Right lobe of liver (tissue), 6 donors: ENCODE results near the gene ASPHD2. TPM values are rescaled to one million over a fixed set of nuclear protein-coding genes. Genes with fewer than 3 reads are reported as not detected.
A peak's percentile ranks its signal among the peaks of the same experiment; 100 is the strongest.

ENCODE experiments used
- ATAC-seq, 4 donors: fragments of 200-7000 bp; cut with Tn5 transposase; one replicate each; pipeline ENCODE4 v1.9.1; 2020; ENCODE audit warnings: mild to moderate bottlenecking in 4 of 4, moderate library complexity in 4 of 4
- DNase-seq, 3 donors: peaks; one replicate each; pipeline ENCODE4 v3.0.0-alpha.2; 2020
- H3K27ac ChIP-seq, 3 donors: fragments of 200-600 bp; one replicate each; pipeline ENCODE4 v1.8.0; 2022
- H3K27me3 ChIP-seq, 2 donors: fragments of 200-600 bp; one replicate each; pipeline ENCODE4 v1.8.0; 2022
- H3K36me3 ChIP-seq, 4 donors: fragments of 200-600 bp; sonication (generic) in 1 of 4; one replicate each; pipeline versions ENCODE4 v1.5.1 to v1.8.0; 2017 to 2022; ENCODE audit warnings: control low read depth in 1 of 4
- H3K4me1 ChIP-seq, 4 donors: fragments of 200-600 bp; sonication (generic) in 1 of 4; one replicate each; pipeline versions ENCODE4 v1.5.1 to v1.8.0; 2017 to 2022; ENCODE audit warnings: control low read depth in 1 of 4
- H3K4me3 ChIP-seq, 3 donors: fragments of 200-600 bp; one replicate each; pipeline ENCODE4 v1.8.0; 2022
- H3K9me3 ChIP-seq, 4 donors: fragments of 200-600 bp; sonication (generic) in 1 of 4; one replicate each; pipeline versions ENCODE4 v1.5.1 to v1.8.0; 2017 to 2022; ENCODE audit warnings: control low read depth in 1 of 4
- POLR2A ChIP-seq: fragments of 450-650 bp; IDR thresholded peaks from one replicate; pipeline ENCODE4 v1.6.1; 2017; ENCODE audit warnings: antibody characterized with exemption, mild to moderate bottlenecking
- WGBS: methylation state at CpG from one replicate; pipeline ENCODE4 v1.1.6; 2018; ENCODE audit warnings: low coverage, low lambda C conversion rate; ENCODE audit not compliant: insufficient coverage; ENCODE audit errors: missing lambda C conversion rate; 5-methylcytosine and 5-hydroxymethylcytosine counted together
- intact Hi-C, 2 donors: fragments of 100-400 bp; cut with DNase I; formaldehyde crosslinking; loops; one replicate each; pipeline versions ENCODE4 v1.11.2 to v1.14.1; 2022
- total RNA-seq, 6 experiments: library from RNA; depleted of rRNA in 2 of 6; stranded (reverse); fragments of >200 nt in 2 of 6; fragmentation: NEBNext Ultra II Directional in 3 of 6; extraction: Animal tissue kit (Norgen Biotek cat#: 25700) in 3 of 6; gene quantifications; one replicate each; pipeline versions ENCODE4 v1.1.0 to v1.2.4, GENCODE V29; 2016 to 2023
- TF ChIP-seq, protein P1 (sequence below), 4 donors: fragments of 200-600 bp in 3 of 4; fragments of 450-650 bp in 1 of 4; IDR thresholded peaks; one replicate each; pipeline versions ENCODE4 v1.5.1 to v1.8.0; 2016 to 2022; ENCODE audit warnings: antibody characterized with exemption in 4 of 4, mild to moderate bottlenecking in 2 of 4
- donor health status: DM: no; HTN: yes; CAD: no.
- donor health status: DM: no; HTN: no; CAD: no.
- donor health status: DM: no; HTN: no; CAD: no.
- donor health status: DM: no; HTN: yes; CAD: no.
- donor health status: DM: no; HTN: yes; CAD: no.

ASPHD2 gene
- total RNA-seq, 6 experiments from 2014 or later = 0.07 to 0.38 (median 0.12) TPM; not detected in 3

DNA sequence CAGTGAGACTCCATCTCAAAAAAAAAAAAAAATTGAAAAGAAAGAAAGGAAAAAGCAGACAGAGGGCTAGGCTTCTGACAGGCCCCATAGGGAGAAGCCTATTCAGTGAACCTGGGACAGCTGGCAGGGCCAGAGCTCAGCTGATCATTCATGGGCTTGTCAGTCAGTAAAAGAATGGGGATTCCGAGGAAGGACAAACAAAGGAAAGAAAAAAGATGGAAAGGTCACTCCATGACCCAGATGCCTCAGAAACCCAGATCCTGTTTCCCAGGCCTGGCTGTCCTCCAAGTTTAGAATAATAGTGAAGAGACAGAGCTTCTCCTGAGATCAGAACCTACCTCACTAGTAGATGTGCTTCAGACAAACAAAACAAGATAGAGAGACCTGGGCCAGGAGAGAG, 34.3 kb upstream of the ASPHD2 start:
- no peak for TF ChIP-seq POLR2A
- TF ChIP-seq, protein P1, sequence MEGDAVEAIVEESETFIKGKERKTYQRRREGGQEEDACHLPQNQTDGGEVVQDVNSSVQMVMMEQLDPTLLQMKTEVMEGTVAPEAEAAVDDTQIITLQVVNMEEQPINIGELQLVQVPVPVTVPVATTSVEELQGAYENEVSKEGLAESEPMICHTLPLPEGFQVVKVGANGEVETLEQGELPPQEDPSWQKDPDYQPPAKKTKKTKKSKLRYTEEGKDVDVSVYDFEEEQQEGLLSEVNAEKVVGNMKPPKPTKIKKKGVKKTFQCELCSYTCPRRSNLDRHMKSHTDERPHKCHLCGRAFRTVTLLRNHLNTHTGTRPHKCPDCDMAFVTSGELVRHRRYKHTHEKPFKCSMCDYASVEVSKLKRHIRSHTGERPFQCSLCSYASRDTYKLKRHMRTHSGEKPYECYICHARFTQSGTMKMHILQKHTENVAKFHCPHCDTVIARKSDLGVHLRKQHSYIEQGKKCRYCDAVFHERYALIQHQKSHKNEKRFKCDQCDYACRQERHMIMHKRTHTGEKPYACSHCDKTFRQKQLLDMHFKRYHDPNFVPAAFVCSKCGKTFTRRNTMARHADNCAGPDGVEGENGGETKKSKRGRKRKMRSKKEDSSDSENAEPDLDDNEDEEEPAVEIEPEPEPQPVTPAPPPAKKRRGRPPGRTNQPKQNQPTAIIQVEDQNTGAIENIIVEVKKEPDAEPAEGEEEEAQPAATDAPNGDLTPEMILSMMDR (IDR thresholded peaks at IDR 0.05) = no peak
- WGBS = 10% methylated on average over 1 of the region's 1 CpG
- H3K4me3 ChIP-seq = no peak overlapping the region
- DNase-seq (no peak), ATAC-seq (peak in 1 of 4 donors; percentile 51)
- H3K27ac ChIP-seq = no peak overlapping the region
- H3K9me3 ChIP-seq = no peaks in the 10 kb centered on the region
- intact Hi-C loops = no loop called here
- H3K4me1 ChIP-seq = no peaks in the 10 kb centered on the region
- H3K36me3 ChIP-seq = no peaks in the 10 kb centered on the region
- H3K27me3 ChIP-seq = no peaks in the 10 kb centered on the region

DNA sequence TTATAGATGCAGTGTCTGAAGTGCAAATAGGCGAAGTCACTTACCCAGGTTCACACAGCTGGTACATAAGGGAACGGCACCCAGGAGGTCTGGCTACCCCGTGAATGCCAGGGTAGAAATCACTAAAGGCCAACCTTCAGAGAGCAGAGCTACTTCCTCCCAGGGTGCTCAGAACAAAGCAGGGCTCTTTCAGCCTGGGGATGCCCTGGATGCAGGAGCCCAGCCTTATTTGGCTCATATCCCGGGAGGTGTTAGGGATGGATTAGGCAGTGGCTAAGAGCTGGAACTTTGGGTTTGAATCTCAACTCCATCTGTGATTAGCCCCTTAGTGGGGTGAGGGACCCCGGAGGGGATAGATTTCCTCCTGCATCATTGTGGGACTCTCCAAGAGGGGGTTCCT, 33.1 kb upstream of the ASPHD2 start:
- Histone ChIP-seq H3K4me3 (no peak overlapping the region), H3K9me3 (no peaks in the 10 kb centered on the region), H3K36me3 (no peaks in the 10 kb centered on the region), H3K27me3 (no peaks in the 10 kb centered on the region), H3K4me1 (no peaks in the 10 kb centered on the region), H3K27ac (no peak overlapping the region)
- DNase-seq = no peak
- intact Hi-C loops = no loop called here
- WGBS = 24% methylated on average over 5 of the region's 5 CpGs
- no peak for ATAC-seq
- no peak for TF ChIP-seq POLR2A
- TF ChIP-seq, protein P1 (IDR thresholded peaks at IDR 0.05) = no peak

DNA sequence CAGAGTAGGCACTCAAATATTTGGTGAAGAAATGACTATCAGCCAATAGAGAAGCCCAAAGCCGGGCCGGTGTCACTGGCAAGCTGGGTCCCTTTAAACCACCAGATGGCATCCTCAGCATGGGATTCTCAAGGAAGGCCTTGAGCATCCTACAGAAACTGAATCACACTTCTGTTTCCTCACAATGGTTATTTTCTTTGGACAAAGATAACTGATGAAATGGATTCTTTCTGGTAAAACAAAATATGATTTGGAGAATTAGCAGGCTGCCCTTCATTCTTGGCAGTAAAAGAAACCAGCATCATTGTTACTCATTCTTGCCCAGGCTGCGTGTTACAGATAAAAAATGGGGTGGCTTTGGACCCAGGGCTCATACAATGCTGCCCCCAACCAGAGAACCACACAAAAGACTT, 30.3 kb upstream of the ASPHD2 start:
- WGBS = 24% methylated on average over 3 of the region's 3 CpGs
- intact Hi-C loops = no loop called here

DNA sequence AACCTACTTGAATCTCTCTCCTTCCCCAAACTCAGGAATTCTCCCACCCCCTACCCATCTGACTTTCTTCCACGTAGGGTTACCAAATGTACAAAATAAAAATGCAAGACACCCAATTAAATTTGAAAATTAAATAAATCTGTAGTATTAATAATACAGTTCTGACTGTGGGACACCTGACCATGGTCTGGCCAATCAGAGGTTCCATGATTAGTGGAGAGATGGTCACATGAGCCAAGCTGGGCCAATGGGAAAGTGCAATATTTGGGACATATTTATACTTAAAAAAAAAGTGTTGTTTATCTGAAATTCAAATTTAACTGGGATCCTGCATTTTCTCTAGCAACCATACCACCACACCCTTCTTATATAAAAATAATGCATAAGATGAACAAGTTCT, 29.8 kb upstream of the ASPHD2 start:
- WGBS = 28% methylated on average over 1 of the region's 1 CpG

More for the DNA sequence above, 30.3 kb upstream of the ASPHD2 start:
- H3K4me3 ChIP-seq = no peak overlapping the region
- no peaks in the 10 kb centered on the region for H3K9me3 ChIP-seq
- DNase-seq (peak in 2 of 3 donors; percentile 25 to 52), ATAC-seq (peak; percentile 67 to 77 (median 73))
- TF ChIP-seq, protein P1 (IDR thresholded peaks at IDR 0.05) = peak; percentile 38 to 61 (median 47)
- TF ChIP-seq POLR2A = no peak
- no peak overlapping the region for H3K27ac ChIP-seq
- H3K4me1 ChIP-seq = no peaks in the 10 kb centered on the region
- no peaks in the 10 kb centered on the region for H3K36me3 ChIP-seq
- H3K27me3 ChIP-seq = no peaks in the 10 kb centered on the region

More for the DNA sequence above, 29.8 kb upstream of the ASPHD2 start:
- TF ChIP-seq POLR2A = no peak
- TF ChIP-seq, protein P1 (IDR thresholded peaks at IDR 0.05) = no peak
- Histone ChIP-seq H3K9me3 (no peaks in the 10 kb centered on the region), H3K27ac (no peak overlapping the region), H3K4me3 (no peak overlapping the region), H3K36me3 (no peaks in the 10 kb centered on the region), H3K4me1 (no peaks in the 10 kb centered on the region), H3K27me3 (no peaks in the 10 kb centered on the region)
- DNase-seq (no peak), ATAC-seq (no peak)
- intact Hi-C loops = no loop called here
